Measurements from ENCODE around the gene CENPP. TPM values are rescaled to one million over a fixed set of nuclear protein-coding genes. Genes with fewer than 3 reads are reported as not detected.

The CENPP gene
- polyA plus RNA-seq, 6 donors from 2014 or later: 2.9 to 5.3 (median 4.2) TPM

- no peaks in the 10 kb centered on the region for H3K27me3 Mint-ChIP-seq
- ATAC-seq (ENCODE audit: low read depth in 2 of 2) (no peak), DNase-seq (no peak)
- H3K36me3 Mint-ChIP-seq: no peaks in the 10 kb centered on the region
- H3K9me3 Mint-ChIP-seq: no peaks in the 10 kb centered on the region
- H3K4me3 Mint-ChIP-seq: no peak overlapping the region
- H3K4me1 Mint-ChIP-seq: peaks cover 0 to 3% (median 0%) of the 10 kb centered on the region in 3 donors
- no peak overlapping the region for H3K27ac Mint-ChIP-seq
Observed at GRCh38 chr9:92504881-92505280, 179.1 kb downstream of the CENPP start.

DNA sequence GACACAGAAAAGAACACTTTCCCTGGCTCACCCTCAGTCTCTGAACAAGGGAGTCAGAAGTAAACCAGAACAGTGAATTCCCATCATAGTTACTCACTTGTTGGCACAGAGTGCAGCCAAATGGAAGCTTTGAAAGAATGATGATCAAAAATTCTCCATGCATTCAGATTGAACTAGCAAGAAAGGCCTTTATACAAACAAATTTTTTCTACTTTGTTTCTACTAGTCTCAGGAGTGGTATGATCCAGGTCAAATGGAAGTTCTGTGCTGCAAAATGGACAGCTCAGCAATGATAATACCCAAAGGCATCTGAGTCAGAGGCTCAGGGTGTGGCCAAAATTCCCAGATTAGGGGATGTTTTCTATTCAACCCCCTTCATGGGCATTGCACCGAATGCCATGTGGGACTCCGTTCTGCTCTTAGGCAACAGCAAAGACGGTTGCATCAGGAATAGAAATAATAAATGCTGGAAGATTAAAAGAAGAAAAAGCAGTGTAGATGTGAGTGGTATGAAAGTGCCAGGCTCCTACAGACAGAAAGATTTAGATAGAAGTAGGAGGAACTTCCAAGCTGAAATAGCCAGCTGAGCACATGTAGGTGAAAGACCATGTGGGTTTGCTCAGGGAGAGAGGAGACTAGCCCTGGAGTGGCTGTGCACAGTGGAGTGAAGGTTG lies 180.6 kb downstream of the CENPP start:
- Mint-ChIP-seq H3K36me3 (no peaks in the 10 kb centered on the region), H3K27me3 (no peaks in the 10 kb centered on the region), H3K4me3 (no peak overlapping the region), H3K9me3 (no peaks in the 10 kb centered on the region), H3K27ac (no peak overlapping the region), H3K4me1 (peaks cover 0 to 5% (median 3%) of the 10 kb centered on the region in 3 donors)
- DNase-seq (no peak), ATAC-seq (ENCODE audit: low read depth in 2 of 2) (no peak)

DNA sequence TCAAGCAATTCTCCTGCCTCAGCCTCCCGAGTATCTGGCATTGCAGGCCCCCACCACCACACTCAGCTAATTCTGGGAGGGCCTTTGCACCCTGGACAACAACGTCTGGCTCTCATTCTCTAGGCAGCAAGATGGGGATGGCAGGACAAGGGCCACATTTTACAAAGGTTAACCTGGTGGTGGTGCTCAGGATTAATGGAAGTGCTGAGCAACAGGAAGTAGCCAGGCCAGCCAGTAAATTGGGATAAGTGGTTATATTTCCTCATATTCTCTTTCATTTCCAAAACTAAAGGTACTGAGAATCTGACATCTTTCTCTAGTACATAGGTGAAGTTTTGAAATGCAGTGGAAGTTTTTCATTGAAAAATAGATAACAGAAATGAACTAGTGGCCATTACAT lies 181.3 kb downstream of the CENPP start:
- Mint-ChIP-seq H3K4me3 (no peak overlapping the region), H3K4me1 (peaks cover 0 to 5% (median 3%) of the 10 kb centered on the region in 3 donors), H3K27me3 (no peaks in the 10 kb centered on the region), H3K27ac (peak overlapping the region in 1 of 6 donors; percentile 54), H3K9me3 (no peaks in the 10 kb centered on the region), H3K36me3 (no peaks in the 10 kb centered on the region)
- ATAC-seq (ENCODE audit: low read depth in 2 of 2): no peak
- DNase-seq: no peak

DNA sequence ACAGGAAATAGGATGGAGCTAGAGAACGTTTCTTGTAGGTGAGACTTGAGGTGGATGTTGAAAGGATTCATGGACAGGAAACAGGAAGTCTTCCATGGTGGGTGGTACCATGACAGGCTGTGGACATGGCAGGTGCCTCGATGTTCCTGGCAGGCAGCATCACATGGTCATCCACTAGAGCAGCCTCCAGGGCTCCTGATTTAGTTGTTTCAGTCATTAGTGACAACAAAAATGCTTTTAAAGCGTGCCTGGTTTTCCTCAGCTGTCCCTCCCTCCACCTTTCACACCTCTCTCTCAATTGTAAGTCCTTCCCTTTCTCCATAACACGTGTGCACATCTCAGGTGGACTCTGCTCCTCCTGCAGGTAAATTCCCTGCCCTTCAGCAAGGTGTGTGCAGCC lies 181.7 kb downstream of the CENPP start:
- Mint-ChIP-seq H3K27me3 (no peaks in the 10 kb centered on the region), H3K27ac (peak overlapping the region in 1 of 6 donors; percentile 49), H3K9me3 (no peaks in the 10 kb centered on the region), H3K36me3 (no peaks in the 10 kb centered on the region), H3K4me1 (peaks cover 0 to 5% (median 3%) of the 10 kb centered on the region in 3 donors), H3K4me3 (no peak overlapping the region)
- DNase-seq (no peak), ATAC-seq (ENCODE audit: low read depth in 2 of 2) (no peak)

DNA sequence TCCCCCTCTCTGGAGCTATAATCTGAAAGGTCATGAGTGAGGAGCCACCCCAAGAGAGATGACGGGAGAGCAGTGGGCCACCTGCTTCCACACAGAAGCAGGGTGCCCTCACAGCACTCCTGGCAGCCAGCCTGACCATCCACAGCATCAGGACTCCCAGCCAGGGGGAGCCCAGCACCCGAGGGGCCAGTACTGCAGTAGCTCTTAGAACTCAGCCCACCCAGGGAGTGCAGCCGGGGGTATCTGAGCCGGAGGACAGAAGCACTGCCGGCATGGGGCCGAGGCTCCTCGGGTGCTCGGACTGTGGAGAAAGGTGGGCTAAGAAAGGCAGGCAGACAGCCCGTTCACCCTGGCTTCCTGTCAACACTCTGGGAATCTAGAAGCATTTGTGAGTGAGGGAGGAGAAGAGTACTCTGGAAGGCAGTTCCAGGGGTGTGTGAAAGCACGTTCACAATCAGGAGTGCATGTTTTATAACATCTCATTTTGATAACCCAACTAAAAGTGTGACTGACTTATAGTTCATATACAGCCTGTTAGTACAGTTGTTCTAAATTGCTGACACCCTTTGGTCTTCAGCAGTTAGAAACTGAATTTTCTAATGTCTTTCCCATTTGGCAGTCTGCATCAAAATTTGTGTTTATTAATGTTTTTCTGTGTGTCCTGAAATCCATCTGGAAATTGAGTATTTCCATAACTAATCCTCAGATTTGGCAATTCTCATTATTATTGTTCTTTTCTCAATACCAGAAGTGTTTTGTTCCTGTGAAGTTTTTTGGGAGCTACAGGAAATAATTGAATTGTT lies 182.5 kb downstream of the CENPP start:
- no peak for DNase-seq
- H3K27me3 Mint-ChIP-seq: no peaks in the 10 kb centered on the region
- peak overlapping the region in 1 of 6 donors; percentile 20 for H3K27ac Mint-ChIP-seq
- H3K4me3 Mint-ChIP-seq: no peak overlapping the region
- peaks cover 0 to 5% (median 3%) of the 10 kb centered on the region in 3 donors for H3K4me1 Mint-ChIP-seq
- ATAC-seq (ENCODE audit: low read depth in 2 of 2): no peak
- H3K36me3 Mint-ChIP-seq: no peaks in the 10 kb centered on the region
- H3K9me3 Mint-ChIP-seq: no peaks in the 10 kb centered on the region

- peak overlapping the region in 1 of 6 donors; percentile 74 for H3K27ac Mint-ChIP-seq
- H3K36me3 Mint-ChIP-seq: no peaks in the 10 kb centered on the region
- ATAC-seq (ENCODE audit: low read depth in 2 of 2): no peak
- H3K4me1 Mint-ChIP-seq: peaks cover 0 to 5% (median 3%) of the 10 kb centered on the region in 3 donors
- no peak for DNase-seq
- H3K27me3 Mint-ChIP-seq: no peaks in the 10 kb centered on the region
- no peak overlapping the region for H3K4me3 Mint-ChIP-seq
- H3K9me3 Mint-ChIP-seq: no peaks in the 10 kb centered on the region
Observed at GRCh38 chr9:92509050-92509449, 183.3 kb downstream of the CENPP start.

GRCh38 chr9:92510747-92511146 lies 185.0 kb downstream of the CENPP start:
- Mint-ChIP-seq H3K4me1 (peaks cover 0 to 5% (median 3%) of the 10 kb centered on the region in 3 donors), H3K27me3 (no peaks in the 10 kb centered on the region), H3K27ac (peak overlapping the region in 1 of 6 donors; percentile 5), H3K4me3 (no peak overlapping the region), H3K9me3 (no peaks in the 10 kb centered on the region), H3K36me3 (no peaks in the 10 kb centered on the region)
- no peak for DNase-seq
- peak in 1 of 2 donors; percentile 28 for ATAC-seq (ENCODE audit: low read depth in 2 of 2)

DNA sequence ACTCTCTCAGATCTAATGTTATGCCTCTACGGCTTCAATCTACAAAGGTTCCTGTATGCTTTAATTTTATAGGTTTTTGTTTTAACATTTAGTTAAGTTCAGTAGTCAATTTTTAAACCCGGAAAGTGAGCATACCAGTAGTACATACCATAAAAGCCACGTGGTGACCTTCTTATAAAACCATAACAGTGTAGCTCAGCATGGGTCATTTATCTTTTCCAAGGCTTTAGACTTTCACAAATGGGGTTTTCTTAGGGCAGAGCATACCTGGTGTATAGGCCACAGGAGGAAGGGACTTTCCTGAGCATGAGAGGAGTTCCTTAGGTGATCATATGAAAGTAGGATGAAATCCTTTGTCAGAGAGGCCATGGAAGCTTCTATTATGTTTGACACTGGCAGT lies 186.9 kb downstream of the CENPP start:
- Mint-ChIP-seq H3K4me1 (peaks cover 0 to 5% (median 2%) of the 10 kb centered on the region in 3 donors), H3K27ac (no peak overlapping the region), H3K36me3 (no peaks in the 10 kb centered on the region), H3K4me3 (no peak overlapping the region), H3K27me3 (no peaks in the 10 kb centered on the region), H3K9me3 (no peaks in the 10 kb centered on the region)
- DNase-seq (no peak), ATAC-seq (ENCODE audit: low read depth in 2 of 2) (no peak)

DNA sequence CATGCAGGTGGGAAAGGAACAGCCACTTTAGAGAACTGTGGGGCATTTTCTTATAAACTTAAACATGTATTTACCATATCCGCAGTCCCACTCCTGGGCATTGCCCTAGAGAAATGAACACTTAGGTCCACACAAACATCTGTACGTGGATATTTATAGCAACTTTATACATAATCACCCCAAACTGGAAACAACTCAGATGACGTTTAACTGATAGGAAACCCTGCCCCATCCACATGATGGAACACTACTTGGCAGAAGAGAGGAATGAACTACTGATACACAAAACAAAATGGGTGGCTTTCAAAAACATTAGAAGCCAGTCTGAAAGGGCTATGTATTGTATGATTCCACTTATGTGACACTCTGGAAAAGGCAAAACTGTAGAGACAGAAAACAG lies 187.6 kb downstream of the CENPP start:
- DNase-seq: no peak
- Mint-ChIP-seq H3K27ac (peak overlapping the region in 2 of 6 donors; percentile 11 to 71), H3K4me1 (peaks cover 0 to 5% (median 0%) of the 10 kb centered on the region in 3 donors), H3K36me3 (no peaks in the 10 kb centered on the region), H3K4me3 (no peak overlapping the region), H3K27me3 (no peaks in the 10 kb centered on the region), H3K9me3 (no peaks in the 10 kb centered on the region)
- no peak for ATAC-seq (ENCODE audit: low read depth in 2 of 2)

GRCh38 chr9:92514635-92515034 lies 188.9 kb downstream of the CENPP start:
- Mint-ChIP-seq H3K27me3 (no peaks in the 10 kb centered on the region), H3K27ac (peak overlapping the region in 2 of 6 donors; percentile 3 to 47), H3K9me3 (no peaks in the 10 kb centered on the region)

GRCh38 chr9:92516521-92516920 lies 190.8 kb downstream of the CENPP start:
- DNase-seq (no peak), ATAC-seq (ENCODE audit: low read depth in 2 of 2) (no peak)
- Mint-ChIP-seq H3K4me1 (no peaks in the 10 kb centered on the region), H3K36me3 (no peaks in the 10 kb centered on the region), H3K27me3 (no peaks in the 10 kb centered on the region), H3K27ac (no peak overlapping the region), H3K9me3 (peaks cover 0 to 2% (median 0%) of the 10 kb centered on the region in 7 donors), H3K4me3 (no peak overlapping the region)

More at GRCh38 chr9:92514635-92515034, 188.9 kb downstream of the CENPP start:
- Mint-ChIP-seq H3K4me3 (no peak overlapping the region), H3K4me1 (peaks cover 0 to 5% (median 0%) of the 10 kb centered on the region in 3 donors), H3K36me3 (no peaks in the 10 kb centered on the region)
- DNase-seq (no peak), ATAC-seq (ENCODE audit: low read depth in 2 of 2) (no peak)

DNA sequence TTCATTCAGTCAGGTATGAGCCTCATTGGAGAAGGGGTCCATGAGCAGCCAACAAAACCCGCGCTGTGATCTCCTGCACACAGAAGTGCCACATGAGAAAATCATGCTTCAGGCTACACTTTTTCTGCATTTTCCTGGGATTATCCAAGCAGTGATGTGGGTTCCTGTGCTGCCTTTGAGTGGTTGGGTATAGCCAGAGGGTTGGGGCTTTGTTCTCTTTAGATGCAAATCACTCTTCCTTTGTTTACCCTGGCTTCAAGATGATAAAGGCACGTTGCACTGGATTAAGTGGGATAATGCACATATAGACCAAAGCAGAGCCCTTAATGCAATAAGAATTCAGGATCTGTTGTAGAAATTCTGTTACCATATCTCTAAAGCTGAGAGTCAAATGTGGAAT lies 191.3 kb downstream of the CENPP start:
- Mint-ChIP-seq H3K36me3 (no peaks in the 10 kb centered on the region), H3K9me3 (peaks cover 0 to 2% (median 0%) of the 10 kb centered on the region in 7 donors), H3K27me3 (no peaks in the 10 kb centered on the region), H3K4me3 (no peak overlapping the region), H3K27ac (no peak overlapping the region), H3K4me1 (no peaks in the 10 kb centered on the region)
- ATAC-seq (ENCODE audit: low read depth in 2 of 2) (no peak), DNase-seq (no peak)

DNA sequence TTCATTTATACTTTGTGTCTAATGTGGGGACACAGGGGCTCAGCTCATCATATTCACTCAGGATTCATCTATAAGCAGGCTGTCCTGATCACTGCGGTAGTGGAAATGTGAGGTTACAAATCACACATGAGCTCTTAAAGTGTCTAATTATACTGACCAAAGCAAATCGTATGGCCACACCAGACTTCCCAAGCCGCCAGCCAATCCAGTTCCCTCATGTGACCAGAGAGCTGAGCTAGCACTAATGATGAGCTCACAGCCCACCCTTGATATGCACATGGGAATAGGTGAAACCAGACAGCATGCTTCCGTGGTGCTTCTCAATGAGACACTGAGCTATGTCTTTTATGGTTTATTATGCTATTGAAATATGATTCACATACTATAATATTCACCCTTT lies 192.4 kb downstream of the CENPP start:
- no peaks in the 10 kb centered on the region for H3K27me3 Mint-ChIP-seq
- H3K4me1 Mint-ChIP-seq: no peaks in the 10 kb centered on the region
- no peak for DNase-seq
- H3K36me3 Mint-ChIP-seq: no peaks in the 10 kb centered on the region
- H3K9me3 Mint-ChIP-seq: peaks cover 0 to 2% (median 0%) of the 10 kb centered on the region in 7 donors
- no peak overlapping the region for H3K4me3 Mint-ChIP-seq
- H3K27ac Mint-ChIP-seq: no peak overlapping the region
- no peak for ATAC-seq (ENCODE audit: low read depth in 2 of 2)

DNA sequence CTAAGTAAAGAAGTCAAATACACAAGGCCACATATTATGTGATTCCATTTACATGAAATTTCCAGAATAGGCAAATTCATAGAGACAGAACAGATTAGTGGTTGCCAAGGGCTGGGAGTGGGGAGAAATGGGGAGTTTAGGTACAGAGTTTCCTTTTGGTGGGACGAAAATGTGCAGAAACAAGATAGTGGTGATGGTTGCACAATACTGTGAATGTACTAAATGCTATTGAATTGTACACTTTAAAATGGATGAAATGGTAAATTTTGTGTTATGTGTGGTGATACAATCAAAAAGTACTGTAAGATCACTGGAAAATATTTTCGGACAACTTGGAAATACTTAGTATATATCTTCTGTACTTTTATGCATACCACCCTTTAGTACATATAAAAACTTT lies 195.1 kb downstream of the CENPP start:
- DNase-seq (no peak), ATAC-seq (ENCODE audit: low read depth in 2 of 2) (no peak)

More for the DNA sequence above, 195.1 kb downstream of the CENPP start:
- Mint-ChIP-seq H3K4me3 (no peak overlapping the region), H3K4me1 (no peaks in the 10 kb centered on the region), H3K9me3 (peaks cover 0 to 2% (median 0%) of the 10 kb centered on the region in 7 donors), H3K36me3 (no peaks in the 10 kb centered on the region), H3K27ac (no peak overlapping the region), H3K27me3 (no peaks in the 10 kb centered on the region)

Data from naive B cell (primary cell).